Uterus (tissue), 4 donors: ENCODE results near the gene OTULINL. TPM values are rescaled to one million over a fixed set of nuclear protein-coding genes. Genes with fewer than 3 reads are reported as not detected.

Experiments
- DNase-seq, 2 donors: peaks; one replicate each; pipeline ENCODE4 v3.0.0-alpha.2; 2019 to 2020
- H3K27ac ChIP-seq, 2 donors: fragments of 200-600 bp; sonication (generic); 1 replicate in 1 of 2; 2 replicates in 1 of 2; pipeline ENCODE4 v1.5.1; 2016 to 2018
- H3K27me3 ChIP-seq, 2 donors: fragments of 200-600 bp; sonication (generic); one replicate each; pipeline ENCODE4 v1.5.1; 2018 to 2019; ENCODE audit warnings: control low read depth in 1 of 2
- H3K36me3 ChIP-seq, 2 donors: fragments of 200-600 bp; sonication (generic); one replicate each; pipeline ENCODE4 v1.5.1; 2019; ENCODE audit warnings: control low read depth in 1 of 2
- H3K4me1 ChIP-seq, 2 donors: fragments of 200-600 bp; sonication (generic); one replicate each; pipeline ENCODE4 v1.5.1; 2018 to 2019; ENCODE audit warnings: control low read depth in 1 of 2
- H3K4me3 ChIP-seq, 2 donors: fragments of 200-600 bp; sonication (generic); 1 replicate in 1 of 2; 2 replicates in 1 of 2; pipeline ENCODE4 v1.5.1; 2018 to 2019; ENCODE audit warnings: mild to moderate bottlenecking in 1 of 2
- H3K9me3 ChIP-seq, 2 donors: fragments of 200-600 bp; sonication (generic); one replicate each; pipeline ENCODE4 v1.5.1; 2019; ENCODE audit warnings: control low read depth in 1 of 2
- CTCF ChIP-seq, 4 experiments: fragments of 200-600 bp in 2 of 4; fragments of 450-650 bp in 2 of 4; sonication (generic) in 2 of 4; IDR thresholded peaks; one replicate each; pipeline ENCODE4 v1.5.1; 2016 to 2019; ENCODE audit warnings: antibody characterized with exemption in 4 of 4, mild to moderate bottlenecking in 2 of 4, moderate library complexity in 1 of 4
- POLR2A ChIP-seq, 2 donors: fragments of 450-650 bp; IDR thresholded peaks; one replicate each; pipeline ENCODE4 v1.6.1; 2016; ENCODE audit warnings: antibody characterized with exemption in 2 of 2, mild to moderate bottlenecking in 1 of 2, moderate library complexity in 1 of 2
- intact Hi-C: fragments of 100-400 bp; cut with DNase I; formaldehyde crosslinking; loops from one replicate; pipeline ENCODE4 v1.15.1; 2023; ENCODE audit warnings: low total_unique reads
- total RNA-seq, 4 donors: library from RNA; depleted of rRNA in 3 of 4; stranded (reverse); fragments of >200 nt in 3 of 4; gene quantifications; one replicate each; pipeline versions ENCODE4 v1.1.0 to v1.2.4, GENCODE V29; 2014 to 2023
- donor health status: DM: yes; HTN: yes; CAD: no.

Gene OTULINL
- total RNA-seq, 4 donors from 2014 or later: 1.0 to 16.1 (median 3.8) TPM

DNA sequence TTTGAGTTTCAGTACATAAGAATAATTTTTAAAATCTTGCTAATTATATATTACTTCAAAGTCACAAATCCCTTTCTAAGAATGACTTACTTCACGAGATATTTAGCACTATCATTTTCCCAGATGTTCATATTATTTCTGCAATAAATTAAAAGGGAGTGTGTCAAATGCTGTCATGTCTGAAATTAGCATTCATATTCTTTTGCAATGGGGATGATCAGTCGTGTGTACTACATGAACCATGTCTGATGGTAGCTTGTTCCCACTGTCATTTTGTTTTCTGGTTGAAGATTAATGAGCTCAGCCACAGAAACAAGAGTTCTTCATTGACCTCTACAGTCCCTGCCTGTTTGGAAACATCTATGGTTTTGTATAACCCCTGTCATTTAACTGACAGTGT, 30.1 kb downstream of the OTULINL start:
- Histone ChIP-seq H3K36me3 (no peaks in the 10 kb centered on the region), H3K4me1 (no peaks in the 10 kb centered on the region), H3K27ac (no peak overlapping the region), H3K9me3 (no peaks in the 10 kb centered on the region), H3K4me3 (no peak overlapping the region), H3K27me3 (no peaks in the 10 kb centered on the region)
- DNase-seq: no peak
- no peak for TF ChIP-seq POLR2A (IDR thresholded peaks at IDR 0.05)
- no peak for TF ChIP-seq CTCF (IDR thresholded peaks at IDR 0.05)
- intact Hi-C loops: no loop called here

GRCh38 chr5:14614490-14614889, 32.9 kb downstream of the OTULINL start:
- no peaks in the 10 kb centered on the region for H3K27me3 ChIP-seq
- H3K4me1 ChIP-seq: no peaks in the 10 kb centered on the region
- no peaks in the 10 kb centered on the region for H3K9me3 ChIP-seq
- intact Hi-C loops: no loop called here
- no peak for TF ChIP-seq POLR2A (IDR thresholded peaks at IDR 0.05)
- TF ChIP-seq CTCF (IDR thresholded peaks at IDR 0.05): no peak
- H3K27ac ChIP-seq: no peak overlapping the region
- no peaks in the 10 kb centered on the region for H3K36me3 ChIP-seq
- H3K4me3 ChIP-seq: no peak overlapping the region
- no peak for DNase-seq

GRCh38 chr5:14615365-14615764, 33.8 kb downstream of the OTULINL start:
- Histone ChIP-seq H3K4me3 (no peak overlapping the region), H3K27ac (no peak overlapping the region), H3K4me1 (no peaks in the 10 kb centered on the region), H3K27me3 (no peaks in the 10 kb centered on the region), H3K36me3 (no peaks in the 10 kb centered on the region), H3K9me3 (no peaks in the 10 kb centered on the region)
- no peak for DNase-seq
- intact Hi-C loops: no loop called here
- TF ChIP-seq POLR2A (IDR thresholded peaks at IDR 0.05) (no peak), CTCF (IDR thresholded peaks at IDR 0.05) (no peak)

DNA sequence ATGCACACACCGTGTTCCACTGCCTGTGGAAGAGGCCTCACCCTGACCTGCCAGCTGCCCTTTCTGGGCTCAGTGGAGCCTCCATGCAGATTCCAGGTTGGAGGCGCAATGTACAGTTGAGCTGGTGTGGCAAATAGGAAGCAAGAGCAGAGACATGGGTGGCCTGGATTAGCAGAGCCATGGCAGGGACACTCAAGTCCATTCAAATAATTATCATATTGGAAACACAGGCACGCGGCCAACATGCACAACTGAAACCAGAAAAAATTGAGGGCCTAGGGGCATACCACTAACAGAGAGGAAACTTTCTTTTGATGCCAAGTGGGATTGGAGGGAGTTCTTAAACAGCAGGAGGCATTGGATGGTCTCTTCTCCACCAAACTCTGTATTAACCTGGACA, 35.8 kb downstream of the OTULINL start:
- no peaks in the 10 kb centered on the region for H3K4me1 ChIP-seq
- intact Hi-C loops: no loop called here

GRCh38 chr5:14627270-14627669, 45.7 kb downstream of the OTULINL start:
- H3K27me3 ChIP-seq: no peaks in the 10 kb centered on the region
- DNase-seq: no peak
- no peak overlapping the region for H3K27ac ChIP-seq
- H3K9me3 ChIP-seq: no peaks in the 10 kb centered on the region
- H3K4me1 ChIP-seq: no peaks in the 10 kb centered on the region
- no peak overlapping the region for H3K4me3 ChIP-seq
- intact Hi-C loops: no loop called here
- no peaks in the 10 kb centered on the region for H3K36me3 ChIP-seq
- no peak for TF ChIP-seq POLR2A (IDR thresholded peaks at IDR 0.05)
- no peak for TF ChIP-seq CTCF (IDR thresholded peaks at IDR 0.05)

More for the DNA sequence above, 35.8 kb downstream of the OTULINL start:
- Histone ChIP-seq H3K9me3 (no peaks in the 10 kb centered on the region), H3K27me3 (no peaks in the 10 kb centered on the region), H3K27ac (no peak overlapping the region), H3K4me3 (no peak overlapping the region), H3K36me3 (no peaks in the 10 kb centered on the region)
- no peak for TF ChIP-seq POLR2A (IDR thresholded peaks at IDR 0.05)
- no peak for TF ChIP-seq CTCF (IDR thresholded peaks at IDR 0.05)
- no peak for DNase-seq
